Stimulated activated CD8-positive, alpha-beta memory T cell treated with anti-CD3 and anti-CD28 coated beads, Interleukin-15, amount 100 ng/mL, for 1 hour (primary cell): ENCODE data around the gene RING1.

ENCODE experiments used
- DNase-seq: peaks from one replicate; pipeline ENCODE4 v3.0.0-alpha.2; 2020; ENCODE audit warnings: low read depth

RING1 gene

DNA sequence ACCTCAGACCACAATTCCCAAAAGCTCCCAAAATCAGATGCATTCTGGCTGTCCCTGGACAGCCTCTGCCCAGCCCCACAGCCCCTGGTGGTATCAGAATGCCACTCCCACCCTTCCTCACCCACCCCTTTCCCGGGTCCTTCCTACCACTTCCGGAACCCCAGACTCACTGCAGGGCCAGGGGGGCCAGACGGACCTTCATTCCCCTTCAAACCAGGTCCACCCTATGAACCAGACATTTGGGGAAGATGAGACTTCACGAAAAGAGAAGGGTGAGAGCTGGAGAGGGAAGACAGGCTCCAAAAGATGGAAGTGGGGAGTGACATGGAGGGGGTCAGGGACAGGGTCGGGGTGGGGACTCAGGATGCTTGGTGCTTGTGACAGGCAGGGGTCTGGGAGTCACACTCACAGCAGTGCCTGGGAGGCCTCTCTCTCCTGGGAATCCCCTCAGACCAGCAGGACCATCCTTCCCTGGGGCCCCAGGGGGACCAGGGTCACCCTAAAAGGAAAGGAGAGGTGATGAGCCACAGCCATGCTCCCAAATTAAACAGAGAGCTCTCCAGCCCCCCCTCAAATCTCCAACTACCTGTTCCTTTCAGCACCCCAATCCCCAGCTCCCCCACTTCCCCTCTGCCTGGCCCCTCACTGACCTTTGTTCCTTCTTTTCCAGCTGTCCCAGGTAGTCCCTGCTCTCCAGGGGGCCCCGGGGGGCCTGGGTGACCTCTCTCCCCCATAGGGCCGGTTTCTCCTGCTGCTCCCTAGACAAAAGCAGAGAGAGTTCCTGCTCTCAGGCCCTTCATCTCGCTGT lies 36.2 kb upstream of the RING1 start:
- DNase-seq, result no peak

- DNase-seq, result no peak
These were observed 35.4 kb upstream of the RING1 start for GRCh38 chr6:33172688-33173534.

- DNase-seq, result no peak
These were observed 34.6 kb upstream of the RING1 start for GRCh38 chr6:33173535-33174180.

DNA sequence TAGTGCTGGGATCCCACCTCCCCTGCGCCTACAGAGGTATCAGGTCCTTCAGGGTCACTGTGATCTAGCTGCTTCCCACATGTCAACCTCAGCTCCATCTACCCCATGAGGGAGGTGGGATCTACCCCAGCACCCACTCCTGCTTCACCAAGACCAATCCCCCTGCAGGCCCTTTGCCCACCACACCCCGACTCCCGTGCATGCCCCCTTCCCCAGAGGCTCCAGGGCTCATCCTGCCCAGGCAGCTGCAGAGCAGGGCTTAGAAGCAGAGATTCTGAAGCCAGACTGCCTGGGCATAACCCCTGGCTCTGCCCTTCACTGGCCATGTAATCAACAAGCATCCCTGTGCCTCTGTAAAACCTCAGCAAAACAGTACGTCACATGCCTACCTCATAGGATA lies 33.5 kb upstream of the RING1 start:
- no peak for DNase-seq

GRCh38 chr6:33175436-33176069 lies 32.7 kb upstream of the RING1 start:
- DNase-seq, result no peak

DNA sequence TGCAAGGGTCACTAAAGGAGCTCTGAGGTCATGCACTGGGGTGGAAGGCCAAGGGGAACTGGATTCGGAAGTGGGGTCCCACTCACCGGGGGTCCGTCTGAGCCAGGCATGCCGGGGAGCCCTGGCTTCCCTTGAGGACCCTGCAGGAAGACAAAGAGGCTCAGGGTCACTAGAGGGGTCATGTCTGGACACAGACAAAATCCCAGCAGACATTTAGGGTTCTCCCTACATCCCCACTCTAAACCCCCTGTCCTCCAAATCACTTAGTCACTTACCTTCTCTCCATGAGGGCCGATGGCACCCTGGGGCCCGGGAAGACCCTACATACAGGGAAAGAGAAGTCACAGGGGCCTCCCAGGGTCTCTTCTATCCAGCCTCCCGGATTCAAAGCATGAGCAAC lies 31.4 kb upstream of the RING1 start:
- DNase-seq, result no peak

DNA sequence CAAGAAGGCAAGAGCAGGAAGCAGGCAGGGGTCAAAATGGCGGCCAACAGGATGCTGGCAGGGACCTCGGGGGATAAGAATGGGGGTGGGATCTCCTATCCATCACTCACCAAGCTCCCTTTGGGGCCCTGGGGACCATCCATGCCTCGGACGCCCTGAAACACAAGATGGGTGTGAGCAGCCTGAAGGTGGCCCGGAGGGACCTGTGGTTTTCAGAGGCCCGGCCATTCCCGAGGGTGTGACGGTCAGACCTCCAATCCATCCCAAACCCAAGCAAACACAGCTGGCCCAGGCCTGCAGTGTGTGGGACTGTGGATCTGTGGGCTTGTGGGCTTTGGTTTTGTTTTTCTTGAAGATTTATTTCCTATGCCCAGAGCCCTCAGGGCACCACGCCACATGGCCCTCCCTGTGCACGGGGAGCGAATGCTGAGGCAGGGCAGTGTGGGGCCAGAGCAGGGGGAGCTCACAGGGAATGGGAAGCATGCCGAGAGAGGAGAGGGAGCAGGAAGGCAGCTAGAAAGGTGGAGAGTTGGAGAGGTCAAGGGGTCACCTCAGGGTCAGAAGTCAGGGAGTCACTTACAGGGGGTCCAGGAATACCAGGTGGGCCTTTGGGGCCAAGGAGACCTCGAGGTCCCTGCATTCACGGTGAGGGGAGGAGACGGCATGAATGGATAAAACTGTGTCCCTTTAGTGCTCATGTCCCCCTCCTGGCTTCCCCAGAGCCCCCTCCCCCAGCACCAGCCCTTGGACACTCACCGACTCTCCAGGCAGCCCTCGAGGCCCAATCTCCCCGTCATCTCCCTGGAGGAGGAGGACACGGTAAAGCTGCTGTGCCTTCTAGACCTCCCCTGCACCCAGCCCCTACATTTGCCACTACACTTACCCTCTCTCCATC lies 30.5 kb upstream of the RING1 start:
- DNase-seq, result no peak

- DNase-seq, result no peak
These were observed 29.4 kb upstream of the RING1 start for GRCh38 chr6:33178755-33179475.

GRCh38 chr6:33181141-33181540 lies 27.2 kb upstream of the RING1 start:
- DNase-seq, result no peak

GRCh38 chr6:33183071-33183683 lies 25.1 kb upstream of the RING1 start:
- DNase-seq, result no peak

DNA sequence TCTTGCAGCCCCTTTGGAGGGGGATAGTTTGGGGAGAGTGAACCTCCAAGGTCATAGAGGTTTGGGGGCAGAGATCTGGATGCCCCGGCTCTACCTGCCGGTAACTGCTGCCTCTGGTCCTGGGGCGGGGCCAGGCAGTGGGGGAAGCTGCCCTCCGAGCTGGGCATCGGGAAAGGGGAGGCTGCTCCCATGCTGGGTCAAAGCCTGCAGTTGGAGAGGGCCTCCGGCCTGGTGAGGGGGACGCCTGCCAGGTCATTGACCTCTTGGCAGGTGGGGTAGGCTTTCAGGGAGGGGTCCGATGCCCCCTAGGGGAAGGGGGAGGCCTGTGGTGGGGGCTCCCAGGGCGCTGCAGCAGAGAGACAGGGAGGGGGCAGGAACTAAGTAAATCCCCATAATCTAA lies 23.1 kb upstream of the RING1 start:
- DNase-seq, result no peak

DNA sequence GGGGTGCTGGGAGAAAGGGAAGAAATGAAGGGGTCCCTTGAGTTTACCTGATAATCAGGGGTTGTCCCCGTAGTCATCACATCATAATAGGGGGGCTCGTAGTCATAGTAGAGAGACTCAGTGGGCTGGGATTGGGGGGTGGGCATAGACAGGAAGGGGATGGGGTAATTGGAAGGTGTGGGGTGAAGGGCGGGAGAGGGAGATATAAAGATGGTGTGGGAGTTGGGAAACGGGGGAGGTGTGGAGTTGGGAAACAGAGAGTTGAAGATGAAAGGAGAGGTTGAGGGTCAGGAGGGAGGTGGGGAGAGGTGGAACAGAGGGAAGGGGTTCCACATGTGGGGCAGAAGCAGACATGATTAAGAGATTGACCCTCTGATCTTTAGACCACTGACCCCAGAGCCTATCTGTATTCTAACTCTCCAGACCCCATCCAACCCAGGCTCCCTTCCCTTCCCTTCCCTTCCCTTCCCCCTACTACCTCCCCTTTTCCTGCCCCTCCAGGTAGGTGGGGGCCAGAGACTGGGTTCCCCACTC lies 22.6 kb upstream of the RING1 start:
- DNase-seq, result no peak

- no peak for DNase-seq
These were observed 20.5 kb upstream of the RING1 start for GRCh38 chr6:33187809-33188208.

DNA sequence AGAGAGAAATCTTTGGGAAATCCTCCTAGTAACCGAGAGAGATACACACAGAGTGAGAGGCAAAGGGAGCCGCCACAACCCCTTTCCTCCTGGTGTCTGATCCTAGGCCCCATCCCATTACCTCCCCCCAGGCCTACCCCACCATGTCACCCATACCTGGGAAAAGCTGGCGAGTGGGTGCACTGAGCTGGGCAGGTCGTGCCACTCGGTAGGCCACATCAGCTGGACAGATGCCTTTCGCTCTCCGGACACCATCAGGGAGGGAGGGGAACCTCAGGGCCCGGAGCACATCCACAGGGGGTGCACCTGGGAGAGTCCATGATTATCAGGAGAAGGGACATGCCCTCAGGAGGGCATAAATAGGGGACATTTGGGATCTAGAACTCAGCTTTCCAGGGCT lies 19.1 kb upstream of the RING1 start:
- no peak for DNase-seq

DNA sequence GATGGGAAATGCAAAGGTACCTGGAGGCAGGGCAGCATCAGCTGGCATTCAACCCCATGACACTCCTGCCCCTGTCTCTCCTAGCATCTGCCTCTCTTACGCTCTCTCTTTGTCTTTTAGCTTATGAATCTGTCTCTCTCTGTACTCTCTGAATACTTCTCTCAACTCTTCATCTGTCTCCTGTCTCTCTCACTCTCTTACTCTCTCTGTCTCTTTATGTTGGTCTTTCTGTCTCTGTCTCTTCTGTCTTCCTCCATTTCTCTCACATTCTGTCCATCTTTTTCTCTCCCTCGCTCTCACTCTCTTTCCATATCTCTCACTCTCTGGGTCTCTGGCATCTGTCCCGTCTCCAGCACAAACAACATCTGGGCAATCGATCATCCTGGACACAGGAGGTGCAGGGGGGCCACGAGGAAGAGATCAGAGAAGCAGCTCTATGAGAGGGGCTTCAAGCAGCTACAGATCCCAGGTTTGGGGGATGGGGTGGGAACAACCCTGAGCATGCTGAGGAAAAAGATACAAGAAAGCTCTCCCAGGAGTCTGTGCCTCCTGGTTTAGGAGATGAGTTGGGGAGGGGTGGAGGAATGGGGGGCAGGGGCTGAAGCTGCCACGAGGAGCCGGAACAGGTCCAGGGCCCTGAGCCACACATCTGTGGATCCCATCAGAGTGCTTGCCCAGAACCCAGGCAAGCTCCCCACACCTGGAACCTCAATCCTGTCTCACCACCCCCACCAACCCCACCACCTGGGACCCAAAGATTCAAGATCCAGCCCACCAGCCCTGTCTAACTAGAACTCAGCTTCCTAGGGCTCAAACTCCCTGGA lies 18.5 kb upstream of the RING1 start:
- no peak for DNase-seq

DNA sequence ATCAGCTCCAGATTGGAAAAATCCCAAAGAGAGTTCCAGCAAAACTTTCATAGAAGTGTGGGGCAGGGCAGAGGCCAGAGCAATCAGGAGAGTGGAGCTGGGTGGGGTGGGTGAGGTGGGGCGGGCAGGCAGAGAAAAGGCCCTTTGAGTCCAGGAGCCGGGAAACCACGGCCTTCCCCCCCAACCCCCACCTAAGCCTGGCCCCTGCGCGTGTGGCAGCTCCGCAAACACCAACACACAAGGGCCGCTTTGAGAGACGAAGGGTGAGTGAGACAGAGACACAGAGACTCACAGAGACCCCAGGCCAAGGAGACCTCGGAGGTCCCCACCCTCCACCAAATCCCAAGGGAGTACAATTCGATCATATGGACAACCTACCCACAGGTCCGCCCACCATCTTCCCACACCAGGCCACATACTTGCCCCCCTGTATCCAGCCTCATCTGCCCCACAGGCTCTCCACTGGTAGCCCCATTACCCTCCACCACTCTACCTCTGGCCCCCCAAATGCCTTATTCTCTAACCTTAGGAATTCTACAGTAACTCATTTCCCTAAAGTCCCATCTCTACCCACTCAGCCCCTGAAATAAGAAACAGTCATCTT lies 17.7 kb upstream of the RING1 start:
- DNase-seq, result no peak

DNA sequence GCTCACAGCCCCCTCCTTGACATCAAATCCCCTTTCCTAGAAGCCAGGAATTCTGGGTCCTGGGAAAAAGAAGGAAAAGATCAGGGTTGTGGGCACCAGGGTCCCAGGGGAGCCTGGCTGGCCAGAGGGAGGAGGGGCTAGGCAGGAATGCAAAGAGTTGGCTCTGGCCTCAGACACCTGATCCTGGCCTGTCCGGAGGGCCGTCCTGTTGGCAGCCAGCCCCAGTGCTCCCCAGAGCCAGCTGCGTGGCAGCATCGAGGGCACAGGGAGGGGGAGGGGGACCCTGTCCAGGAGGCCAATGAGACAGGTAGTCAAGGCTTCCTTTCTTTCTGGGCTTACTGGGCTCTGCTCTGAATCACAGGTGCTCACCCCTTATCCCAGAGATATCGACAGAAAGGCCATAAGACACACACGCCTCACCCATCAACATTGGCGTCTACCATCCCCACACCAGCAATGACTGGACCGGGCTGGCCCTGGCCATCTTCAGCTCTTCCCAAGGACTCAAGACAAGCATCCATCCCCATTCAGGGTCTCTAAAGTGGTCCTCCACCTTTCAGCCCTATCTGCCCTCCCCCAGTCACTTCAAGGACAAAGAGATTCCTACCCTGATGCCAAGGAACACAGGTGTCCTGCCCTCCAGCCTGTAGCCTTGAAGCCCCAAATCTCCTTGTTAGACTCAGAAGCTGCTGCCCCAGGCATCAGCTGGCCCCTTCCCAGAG lies 16.8 kb upstream of the RING1 start:
- DNase-seq, result no peak

DNA sequence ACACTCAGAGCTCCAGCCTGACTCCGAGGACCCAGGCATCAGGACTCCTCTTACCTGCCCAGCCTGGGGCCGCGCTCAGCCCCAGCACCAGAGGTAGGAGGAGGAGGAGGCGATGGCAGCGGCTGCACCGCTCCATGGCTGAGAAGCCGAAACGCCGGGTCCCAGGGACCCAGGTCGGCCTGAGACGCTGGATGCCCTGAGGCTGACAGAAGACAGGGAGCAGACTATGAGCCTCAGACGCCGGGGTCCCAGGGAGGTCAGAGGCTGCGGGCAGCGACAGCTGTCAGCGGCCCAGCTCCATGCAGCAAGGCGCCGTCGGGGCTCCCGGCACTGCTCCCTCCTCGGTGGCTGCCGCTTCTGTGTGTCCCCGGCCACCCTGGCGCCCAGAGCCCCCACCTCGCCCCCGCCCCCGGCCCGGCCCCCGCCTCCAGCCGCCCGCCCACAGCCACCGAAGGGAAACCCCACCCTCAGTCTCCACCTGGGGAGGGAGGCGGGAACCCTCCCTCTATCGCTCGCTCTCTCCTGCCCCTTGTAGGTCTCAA lies 16.1 kb upstream of the RING1 start, which contains the start of gene COL11A2:
Gene COL11A2 (minus strand): TSS at position 363 of the 542 bp plus-strand sequence. CDS start 227 bp downstream, at position 136.
- DNase-seq, result no peak
